Mucosa of descending colon (tissue), 3 donors: Measurements from ENCODE around the gene DMRT1. TPM values are rescaled to one million over a fixed set of nuclear protein-coding genes. Genes with fewer than 3 reads are reported as not detected.
"Not testable (repeated sequence)": the region's sequence is repeated elsewhere in the genome, so short reads cannot be mapped to it uniquely, and the experiment has no call there.

Experiments used
- ATAC-seq: fragments of 200-7000 bp; cut with Tn5 transposase; one replicate; pipeline ENCODE4 v1.9.1; 2020; ENCODE audit warnings: mild to moderate bottlenecking, moderate library complexity
- DNase-seq, 3 donors: peaks; one replicate each; pipeline ENCODE4 v3.0.0-alpha.2; 2020
- H3K36me3 ChIP-seq: fragments of 200-600 bp; one replicate; pipeline ENCODE4 v1.8.0; 2021; ENCODE audit warnings: low read depth, mild to moderate bottlenecking
- H3K4me1 ChIP-seq: fragments of 200-600 bp; one replicate; pipeline ENCODE4 v1.8.0; 2021; ENCODE audit warnings: low read depth, mild to moderate bottlenecking
- H3K4me3 ChIP-seq: fragments of 200-600 bp; one replicate; pipeline ENCODE4 v1.8.0; 2021; ENCODE audit warnings: mild to moderate bottlenecking
- H3K9me3 ChIP-seq: fragments of 200-600 bp; one replicate; pipeline ENCODE4 v1.8.0; 2021; ENCODE audit warnings: mild to moderate bottlenecking
- intact Hi-C, 2 donors: fragments of 100-400 bp; cut with DNase I in 1 of 2; cut with micrococcal nuclease in 1 of 2; formaldehyde crosslinking; loops; one replicate each; pipeline versions ENCODE4 v1.11.0 to v1.11.1; 2022; cut with DNase I, micrococcal nuclease
- total RNA-seq, 3 donors: library from RNA; stranded (reverse); fragmentation: NEBNext Ultra II Directional in 2 of 3; extraction: Animal tissue kit (Norgen Biotek cat#: 25700) in 2 of 3; gene quantifications; one replicate each; pipeline versions ENCODE4 v1.2.1 to v1.2.4, GENCODE V29; 2021 to 2023
- TF ChIP-seq, protein P1 (sequence below): fragments of 200-600 bp; IDR thresholded peaks from one replicate; pipeline ENCODE4 v1.8.0; 2022; ENCODE audit warnings: antibody characterized with exemption, mild to moderate bottlenecking
- donor health status: DM: no; HTN: no; CAD: no; lungs with moderate emphysema.
- donor health status: DM: no; HTN: no; CAD: no.
- donor health status: DM: no; HTN: yes; CAD: no.

Gene DMRT1
- total RNA-seq, 3 donors from 2014 or later: not detected

DNA sequence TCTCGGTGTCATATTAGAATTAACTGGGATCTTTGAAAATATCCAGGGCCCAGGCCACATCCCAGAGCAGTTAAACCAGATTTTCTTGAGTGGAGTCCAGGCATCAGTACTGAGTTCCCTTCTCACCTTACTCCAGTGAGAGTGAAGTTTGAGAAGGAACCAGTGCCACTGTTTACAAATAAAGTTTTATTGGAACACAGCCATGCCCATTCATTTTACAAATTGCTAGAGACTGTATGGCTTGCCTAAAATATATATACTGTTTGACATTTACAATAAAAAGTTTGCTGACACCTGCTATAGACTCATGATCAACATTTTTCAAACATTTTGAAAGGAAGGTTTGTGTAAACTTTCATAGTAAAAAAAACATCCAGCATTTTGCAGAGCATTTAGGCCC, 71.3 kb downstream of the DMRT1 start:
- ATAC-seq (no peak), DNase-seq (no peak)
- Histone ChIP-seq H3K4me1 (no peaks in the 10 kb centered on the region), H3K9me3 (no peaks in the 10 kb centered on the region), H3K4me3 (no peak overlapping the region), H3K36me3 (no peaks in the 10 kb centered on the region)
- TF ChIP-seq, protein P1, sequence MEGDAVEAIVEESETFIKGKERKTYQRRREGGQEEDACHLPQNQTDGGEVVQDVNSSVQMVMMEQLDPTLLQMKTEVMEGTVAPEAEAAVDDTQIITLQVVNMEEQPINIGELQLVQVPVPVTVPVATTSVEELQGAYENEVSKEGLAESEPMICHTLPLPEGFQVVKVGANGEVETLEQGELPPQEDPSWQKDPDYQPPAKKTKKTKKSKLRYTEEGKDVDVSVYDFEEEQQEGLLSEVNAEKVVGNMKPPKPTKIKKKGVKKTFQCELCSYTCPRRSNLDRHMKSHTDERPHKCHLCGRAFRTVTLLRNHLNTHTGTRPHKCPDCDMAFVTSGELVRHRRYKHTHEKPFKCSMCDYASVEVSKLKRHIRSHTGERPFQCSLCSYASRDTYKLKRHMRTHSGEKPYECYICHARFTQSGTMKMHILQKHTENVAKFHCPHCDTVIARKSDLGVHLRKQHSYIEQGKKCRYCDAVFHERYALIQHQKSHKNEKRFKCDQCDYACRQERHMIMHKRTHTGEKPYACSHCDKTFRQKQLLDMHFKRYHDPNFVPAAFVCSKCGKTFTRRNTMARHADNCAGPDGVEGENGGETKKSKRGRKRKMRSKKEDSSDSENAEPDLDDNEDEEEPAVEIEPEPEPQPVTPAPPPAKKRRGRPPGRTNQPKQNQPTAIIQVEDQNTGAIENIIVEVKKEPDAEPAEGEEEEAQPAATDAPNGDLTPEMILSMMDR: no peak
- intact Hi-C loops: no loop called here

DNA sequence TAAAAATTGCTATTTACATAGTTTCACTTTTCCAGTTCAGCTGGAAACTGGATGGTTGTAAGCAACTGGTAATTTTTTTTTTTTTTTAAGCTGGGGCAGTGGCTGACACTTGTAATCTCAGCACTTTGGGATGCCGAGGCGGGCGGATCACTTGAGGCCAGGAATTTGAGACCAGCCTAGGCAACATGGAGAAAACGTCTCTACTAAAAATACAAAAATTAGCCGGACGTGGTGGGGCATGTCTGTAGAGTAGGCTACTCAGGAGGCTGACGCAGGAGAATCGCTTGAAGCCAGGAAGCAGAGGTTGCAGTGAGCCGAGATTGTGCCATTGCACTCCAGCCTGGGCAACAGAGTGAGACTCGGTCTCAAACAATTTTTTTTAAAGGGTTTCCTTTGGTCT, 72.0 kb downstream of the DMRT1 start:
- DNase-seq, H3K9me3 ChIP-seq, H3K4me3 ChIP-seq, H3K4me1 ChIP-seq, H3K36me3 ChIP-seq, intact Hi-C loops, ATAC-seq: not testable (repeated sequence)

DNA sequence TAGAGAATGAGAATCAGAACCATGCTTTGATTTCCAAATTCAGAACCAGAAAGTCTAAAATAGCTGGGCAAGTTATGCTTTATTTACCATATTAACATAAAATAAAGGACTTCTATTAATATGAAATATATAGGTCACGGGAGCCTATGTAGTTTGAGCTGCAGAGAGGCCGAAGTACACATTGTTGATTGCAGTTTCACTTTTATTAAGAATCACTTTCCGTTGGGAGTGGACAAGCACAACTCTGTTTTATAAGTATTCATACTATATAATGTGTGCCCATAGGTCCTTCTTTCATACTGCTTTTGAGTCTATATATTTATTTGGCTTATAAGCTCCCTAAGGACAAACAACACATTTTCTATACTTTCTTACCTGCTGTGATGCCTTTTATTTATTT, 76.2 kb downstream of the DMRT1 start:
- no peaks in the 10 kb centered on the region for H3K9me3 ChIP-seq
- H3K4me3 ChIP-seq: no peak overlapping the region
- H3K36me3 ChIP-seq: no peaks in the 10 kb centered on the region
- no peaks in the 10 kb centered on the region for H3K4me1 ChIP-seq
- ATAC-seq: no peak
- TF ChIP-seq, protein P1: no peak
- intact Hi-C loops: no loop called here
- DNase-seq: no peak

DNA sequence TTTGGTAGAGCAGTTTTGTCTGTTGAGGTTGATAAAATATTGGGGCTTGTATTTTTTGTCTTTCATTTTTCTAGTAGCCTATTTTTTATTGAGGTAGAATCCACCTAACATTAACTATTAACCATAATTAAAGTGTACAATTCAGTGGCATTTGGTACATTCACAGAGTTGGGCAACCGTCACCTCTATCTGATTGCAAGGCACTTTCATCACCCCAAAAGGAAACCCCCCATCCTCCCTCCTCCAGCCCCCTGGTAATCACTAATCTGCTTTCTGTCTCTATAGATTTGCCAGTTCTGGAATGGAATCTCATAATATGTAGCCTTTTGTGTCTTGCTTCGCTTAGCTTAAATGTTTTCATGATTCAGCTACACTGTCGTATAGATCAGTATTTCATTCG, 79.4 kb downstream of the DMRT1 start:
- no peaks in the 10 kb centered on the region for H3K9me3 ChIP-seq
- intact Hi-C loops: no loop called here
- DNase-seq (no peak), ATAC-seq (no peak)
- no peaks in the 10 kb centered on the region for H3K36me3 ChIP-seq
- TF ChIP-seq, protein P1: no peak
- no peak overlapping the region for H3K4me3 ChIP-seq
- no peaks in the 10 kb centered on the region for H3K4me1 ChIP-seq

DNA sequence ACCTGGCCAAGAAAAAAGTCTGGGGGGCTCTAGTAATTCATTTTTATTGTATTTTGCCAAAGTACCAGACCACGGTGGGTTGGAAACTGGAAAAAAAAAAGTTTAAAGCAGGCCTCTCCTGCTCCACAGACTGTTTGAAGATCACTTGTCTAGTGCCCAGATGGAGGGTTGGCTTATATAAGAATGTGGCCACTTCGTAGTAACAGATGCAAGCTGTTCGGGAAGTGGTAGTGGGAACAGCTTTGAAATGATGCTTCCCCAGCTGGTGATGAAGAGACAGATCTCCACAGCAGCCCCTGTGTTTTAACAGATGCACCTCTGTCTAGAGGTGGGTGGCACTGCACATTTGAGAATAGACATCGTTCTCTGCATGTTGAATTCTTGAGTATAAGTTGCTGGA, 80.7 kb downstream of the DMRT1 start:
- no peaks in the 10 kb centered on the region for H3K4me1 ChIP-seq
- H3K36me3 ChIP-seq: no peaks in the 10 kb centered on the region
- no peak overlapping the region for H3K4me3 ChIP-seq
- no peak for DNase-seq
- no peaks in the 10 kb centered on the region for H3K9me3 ChIP-seq
- intact Hi-C loops: no loop called here
- no peak for ATAC-seq
- TF ChIP-seq, protein P1: no peak

DNA sequence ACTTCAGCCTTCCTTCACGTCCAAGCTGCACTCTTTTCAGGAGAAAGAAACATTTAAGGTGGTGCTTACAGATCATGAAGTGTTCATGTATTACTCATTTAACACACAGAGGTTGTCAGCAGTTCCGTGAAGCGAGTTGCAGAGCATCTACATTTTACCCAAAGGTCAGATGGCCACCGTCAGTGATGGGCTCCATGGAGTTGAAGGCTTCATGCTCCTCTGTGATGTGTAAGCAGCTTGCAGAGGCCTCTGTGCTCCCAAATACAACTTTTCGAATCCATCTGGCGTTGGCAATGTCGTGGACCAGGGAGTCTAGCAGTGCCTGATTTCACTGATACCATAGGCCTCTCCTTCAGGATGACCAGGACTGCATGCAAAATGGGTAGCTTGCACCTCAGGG, 81.2 kb downstream of the DMRT1 start:
- ATAC-seq: no peak
- intact Hi-C loops: no loop called here
- TF ChIP-seq, protein P1: no peak

More for the DNA sequence above, 81.2 kb downstream of the DMRT1 start:
- DNase-seq: no peak
- Histone ChIP-seq H3K4me3 (no peak overlapping the region), H3K4me1 (no peaks in the 10 kb centered on the region), H3K36me3 (no peaks in the 10 kb centered on the region), H3K9me3 (no peaks in the 10 kb centered on the region)
